ENCODE measurements around the gene DNASE1. TPM values are rescaled to one million over a fixed set of nuclear protein-coding genes. Genes with fewer than 3 reads are reported as not detected.

DNASE1 gene
- polyA plus RNA-seq, 1 experiment, result 10.9 TPM

DNA sequence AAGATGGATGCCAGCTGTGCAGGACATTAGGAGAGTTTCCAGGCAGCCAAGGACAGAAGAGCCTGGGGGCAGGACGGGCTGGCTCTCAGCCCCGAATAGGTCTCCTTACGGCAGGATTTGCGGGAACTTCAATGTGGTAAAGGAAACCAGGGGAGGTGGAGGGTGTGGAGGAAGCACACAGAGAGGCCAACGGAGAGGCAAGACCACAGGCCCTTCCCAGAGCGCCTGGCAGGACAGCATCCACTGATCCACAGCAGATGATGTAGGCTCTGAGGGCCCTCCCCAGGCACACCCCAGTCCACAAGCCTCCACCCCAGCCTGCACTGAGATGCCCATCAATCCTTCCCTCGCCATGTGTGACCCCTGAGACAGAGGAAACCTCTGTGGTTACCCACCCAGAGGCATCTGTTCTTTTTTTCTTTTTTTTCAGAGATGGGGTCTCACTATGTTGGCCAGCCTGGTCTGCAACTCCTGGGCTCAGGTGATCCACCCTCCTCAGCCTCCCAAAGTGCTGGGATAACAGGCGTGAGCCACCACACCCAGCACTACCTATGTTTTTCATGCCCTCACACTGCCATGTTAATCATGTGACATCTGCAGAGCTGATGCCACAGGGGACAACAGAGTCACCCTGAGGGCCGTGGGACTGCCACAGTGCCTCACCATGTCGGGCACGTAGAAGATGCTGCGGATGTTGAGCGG, 19.3 kb downstream of the DNASE1 start:
- ChIA-PET POLR2A (no interaction called here), CTCF (no interaction called here)
- TF ChIP-seq, protein P1, sequence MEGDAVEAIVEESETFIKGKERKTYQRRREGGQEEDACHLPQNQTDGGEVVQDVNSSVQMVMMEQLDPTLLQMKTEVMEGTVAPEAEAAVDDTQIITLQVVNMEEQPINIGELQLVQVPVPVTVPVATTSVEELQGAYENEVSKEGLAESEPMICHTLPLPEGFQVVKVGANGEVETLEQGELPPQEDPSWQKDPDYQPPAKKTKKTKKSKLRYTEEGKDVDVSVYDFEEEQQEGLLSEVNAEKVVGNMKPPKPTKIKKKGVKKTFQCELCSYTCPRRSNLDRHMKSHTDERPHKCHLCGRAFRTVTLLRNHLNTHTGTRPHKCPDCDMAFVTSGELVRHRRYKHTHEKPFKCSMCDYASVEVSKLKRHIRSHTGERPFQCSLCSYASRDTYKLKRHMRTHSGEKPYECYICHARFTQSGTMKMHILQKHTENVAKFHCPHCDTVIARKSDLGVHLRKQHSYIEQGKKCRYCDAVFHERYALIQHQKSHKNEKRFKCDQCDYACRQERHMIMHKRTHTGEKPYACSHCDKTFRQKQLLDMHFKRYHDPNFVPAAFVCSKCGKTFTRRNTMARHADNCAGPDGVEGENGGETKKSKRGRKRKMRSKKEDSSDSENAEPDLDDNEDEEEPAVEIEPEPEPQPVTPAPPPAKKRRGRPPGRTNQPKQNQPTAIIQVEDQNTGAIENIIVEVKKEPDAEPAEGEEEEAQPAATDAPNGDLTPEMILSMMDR (IDR thresholded peaks at IDR 0.05; ENCODE audit: insufficient read depth, low read depth, low read length), result no peak
- Histone ChIP-seq H3K4me3 (ENCODE audit: low read depth, low read length) (no peak overlapping the region), H3K36me3 (ENCODE audit: control insufficient read depth, insufficient read depth, low read length) (peaks cover 33% of the 10 kb centered on the region), H3K27me3 (ENCODE audit: control insufficient read depth, insufficient read depth, low read length) (no peaks in the 10 kb centered on the region)
- no peak for DNase-seq (ENCODE audit: low read depth)

DNA sequence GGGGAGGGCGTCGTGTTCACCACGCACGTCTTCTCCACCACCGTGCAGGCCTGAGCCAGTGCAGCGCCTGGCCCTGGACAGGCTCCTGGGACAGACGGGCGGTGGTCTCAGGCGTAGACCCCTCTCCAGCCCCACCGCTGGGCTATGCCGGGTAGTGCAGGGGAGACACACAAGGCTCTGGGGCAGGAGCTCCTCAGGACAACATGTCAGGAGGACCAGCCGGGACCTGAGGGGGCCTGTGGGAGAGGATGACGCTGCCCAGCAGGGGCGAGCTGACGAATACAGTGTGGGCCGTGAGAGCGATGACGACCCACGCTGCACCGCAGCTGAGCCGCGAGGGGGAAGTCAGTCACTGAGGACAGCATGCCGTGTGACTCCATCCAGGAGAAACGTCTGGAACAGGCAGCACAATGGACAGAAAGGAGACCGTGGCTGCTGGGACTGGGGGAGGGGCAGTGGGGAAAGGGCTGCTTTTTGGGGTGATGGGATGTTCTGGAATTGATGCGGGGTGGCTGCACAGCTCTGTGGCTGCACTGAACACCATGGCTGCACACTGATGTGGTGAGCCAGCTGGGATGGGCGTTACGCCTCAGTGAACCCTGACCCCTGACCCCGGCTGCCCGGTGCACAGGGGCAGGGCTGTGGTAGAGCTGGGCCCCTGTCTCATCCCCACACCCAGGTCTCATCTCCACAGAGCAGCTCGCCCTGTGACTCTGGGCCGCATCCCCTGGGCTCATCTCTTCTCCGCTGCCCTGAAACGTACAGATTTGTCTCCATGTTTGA, 20.2 kb downstream of the DNASE1 start:
- TF ChIP-seq, protein P1 (IDR thresholded peaks at IDR 0.05; ENCODE audit: insufficient read depth, low read depth, low read length), result no peak
- CTCF ChIA-PET, result interaction anchor here (1.0 to 1.3 kb wide), 2 partner anchors 9 to 20 kb away, joined by 3 to 4 read pairs; partner anchors contain the start of gene DNASE1
- no peak for DNase-seq (ENCODE audit: low read depth)
- Histone ChIP-seq H3K4me3 (ENCODE audit: low read depth, low read length) (no peak overlapping the region), H3K36me3 (ENCODE audit: control insufficient read depth, insufficient read depth, low read length) (peaks cover 32% of the 10 kb centered on the region), H3K27me3 (ENCODE audit: control insufficient read depth, insufficient read depth, low read length) (no peaks in the 10 kb centered on the region)
- POLR2A ChIA-PET, result no interaction called here

DNA sequence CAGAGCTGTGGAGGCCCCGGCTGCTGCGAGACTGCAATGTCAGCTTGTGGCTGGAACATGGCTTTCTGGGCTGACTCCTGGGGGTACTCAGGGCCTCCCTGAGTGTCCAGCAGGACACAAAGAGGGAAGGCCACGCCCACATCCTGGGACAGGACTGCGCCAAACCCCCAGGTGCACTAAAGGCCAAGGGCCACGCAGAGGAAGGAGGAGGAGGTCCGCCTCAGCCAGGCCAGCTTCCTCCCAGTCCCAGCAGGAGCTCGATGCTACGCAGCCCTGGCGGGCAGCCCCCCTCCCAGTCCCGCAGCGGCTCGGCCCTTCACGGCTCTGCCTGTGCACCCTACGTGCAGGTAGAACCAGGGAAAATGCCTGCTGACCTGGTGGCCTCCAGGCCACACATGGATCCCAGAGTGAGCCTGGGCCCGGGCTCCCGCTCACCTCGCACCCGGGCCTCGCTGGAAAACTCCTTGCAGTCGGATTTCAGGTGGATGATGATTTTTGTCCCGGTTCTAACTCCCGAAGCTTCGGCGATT, 21.2 kb downstream of the DNASE1 start:
- POLR2A ChIA-PET, result no interaction called here
- H3K4me3 ChIP-seq (ENCODE audit: low read depth, low read length), result no peak overlapping the region
- TF ChIP-seq, protein P1 (IDR thresholded peaks at IDR 0.05; ENCODE audit: insufficient read depth, low read depth, low read length), result no peak
- no peaks in the 10 kb centered on the region for H3K27me3 ChIP-seq (ENCODE audit: control insufficient read depth, insufficient read depth, low read length)
- no peak for DNase-seq (ENCODE audit: low read depth)
- H3K36me3 ChIP-seq (ENCODE audit: control insufficient read depth, insufficient read depth, low read length), result peaks cover 32% of the 10 kb centered on the region
- CTCF ChIA-PET, result interaction anchor here (1.0 to 1.3 kb wide), 2 partner anchors 8 to 21 kb away, joined by 3 to 4 read pairs; partner anchors contain the start of gene DNASE1

DNA sequence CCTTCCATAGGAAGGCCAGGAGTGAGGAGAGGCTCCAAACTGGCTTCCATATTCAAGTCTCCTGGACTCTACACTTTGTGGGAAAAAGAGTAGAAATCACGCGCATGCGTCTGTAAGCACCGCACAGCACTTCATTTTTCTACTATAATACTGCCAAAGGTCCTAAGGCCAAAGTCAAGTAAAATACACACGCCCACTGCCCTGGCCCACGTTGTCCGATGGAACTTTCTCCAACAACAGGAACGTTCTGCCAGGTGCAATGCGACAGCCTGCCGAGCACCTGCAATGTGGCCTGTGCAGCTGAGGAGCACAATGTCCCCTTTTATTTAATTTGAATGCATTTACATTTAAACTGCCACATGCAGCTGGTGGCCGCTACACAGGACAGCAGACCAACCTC, 23.5 kb downstream of the DNASE1 start:
- Histone ChIP-seq H3K36me3 (ENCODE audit: control insufficient read depth, insufficient read depth, low read length) (peaks cover 28% of the 10 kb centered on the region), H3K27me3 (ENCODE audit: control insufficient read depth, insufficient read depth, low read length) (no peaks in the 10 kb centered on the region), H3K4me3 (ENCODE audit: low read depth, low read length) (no peak overlapping the region)
- TF ChIP-seq, protein P1 (IDR thresholded peaks at IDR 0.05; ENCODE audit: insufficient read depth, low read depth, low read length), result no peak
- CTCF ChIA-PET, result no interaction called here
- DNase-seq (ENCODE audit: low read depth), result no peak
- POLR2A ChIA-PET, result no interaction called here

DNA sequence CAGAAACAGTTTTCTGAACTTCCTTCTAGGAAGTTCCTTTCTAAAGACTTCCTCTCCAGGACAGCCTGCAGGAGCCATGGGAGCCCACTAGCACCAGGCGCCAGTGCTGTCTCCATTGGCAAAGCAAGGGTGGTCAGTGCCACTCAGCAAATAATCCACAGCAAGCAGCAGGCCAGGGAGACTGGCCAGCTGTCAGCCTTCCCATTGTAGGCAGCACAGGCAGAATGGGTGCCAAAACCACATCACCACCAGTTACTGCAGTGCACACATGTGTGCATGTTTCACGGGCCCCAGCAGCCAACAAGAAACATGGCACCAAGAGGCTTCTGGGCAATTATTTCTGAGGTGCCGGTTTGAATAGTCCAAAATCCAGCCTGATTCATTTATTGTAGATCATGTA, 26.7 kb downstream of the DNASE1 start:
- Histone ChIP-seq H3K4me3 (ENCODE audit: low read depth, low read length) (no peak overlapping the region), H3K27me3 (ENCODE audit: control insufficient read depth, insufficient read depth, low read length) (no peaks in the 10 kb centered on the region), H3K36me3 (ENCODE audit: control insufficient read depth, insufficient read depth, low read length) (peaks cover 13% of the 10 kb centered on the region)
- ChIA-PET CTCF (interaction anchor here (0.5 to 2.8 kb wide), 2 partner anchors 9 to 671 kb away, joined by 3 to 8 read pairs; no protein-coding TSS in a partner anchor), POLR2A (no interaction called here)
- TF ChIP-seq, protein P1 (IDR thresholded peaks at IDR 0.05; ENCODE audit: insufficient read depth, low read depth, low read length), result no peak
- no peak for DNase-seq (ENCODE audit: low read depth)

Measured in BJ (cell line).